HepG2 (cell line): ENCODE measurements around the gene ETS2. TPM values are rescaled to one million over a fixed set of nuclear protein-coding genes. Genes with fewer than 3 reads are reported as not detected.
A peak's percentile ranks its signal among the peaks of the same experiment; 100 is the strongest.

Source experiments
- polyA plus RNA-seq, 8 experiments: library from polyadenylated mRNA; depleted of rRNA in 3 of 8; stranded (reverse) in 7 of 8; unstranded in 1 of 8; fragments of >200 nt; fragmentation: Illumina TruSeq in 4 of 8; extraction: Trizol in 4 of 8; gene quantifications; 2 replicates each; pipeline versions ENCODE4 v1.2.1 to v1.2.3, GENCODE V29; 2011 to 2016; ENCODE audit warnings: low read depth in 4 of 8, missing spikeins in 1 of 8, mixed read lengths in 1 of 8; ENCODE audit not compliant: insufficient read depth in 1 of 8
- total RNA-seq, 5 experiments: library from RNA; depleted of rRNA; stranded (reverse); fragments of >200 nt; fragmentation: Illumina TruSeq; extraction: Trizol; gene quantifications; 2 replicates each; pipeline ENCODE4 v1.2.3, GENCODE V29; 2016; ENCODE audit warnings: low read depth in 1 of 5
- TF ChIP-seq, protein P1 (sequence below), 2 experiments: sonication (generic) in 1 of 2; formaldehyde crosslinking in 1 of 2; IDR thresholded peaks; 2 replicates each; pipeline versions ENCODE4 v1.4.0 to v1.6.1; 2018 to 2020; ENCODE audit warnings: missing genetic modification reagents in 2 of 2, borderline replicate concordance in 1 of 2, low read depth in 1 of 2, mild to moderate bottlenecking in 1 of 2, missing biosample characterization in 1 of 2
- TF ChIP-seq, protein P2 (sequence below): sonication (generic); formaldehyde crosslinking; IDR thresholded peaks from 2 replicates; pipeline ENCODE4 v1.5.1; 2020; ENCODE audit warnings: mild to moderate bottlenecking, moderate library complexity, missing genetic modification reagents
- TF ChIP-seq, protein P3 (sequence below): sonication (generic); formaldehyde crosslinking; IDR thresholded peaks from 2 replicates; pipeline ENCODE4 v1.4.0; 2020; ENCODE audit warnings: mild to moderate bottlenecking, low read depth, missing genetic modification reagents
- TF ChIP-seq, protein P4 (sequence below): fragments of 450-650 bp; IDR thresholded peaks from 2 replicates; pipeline ENCODE4 v1.6.1; 2017; ENCODE audit warnings: mild to moderate bottlenecking

ETS2 gene
- total and polyA plus RNA-seq, 2 of the 13 experiments (the other 11 are each of a cell fraction or from before 2014, with no cell fraction given), result 24.6 to 64.4 TPM

DNA sequence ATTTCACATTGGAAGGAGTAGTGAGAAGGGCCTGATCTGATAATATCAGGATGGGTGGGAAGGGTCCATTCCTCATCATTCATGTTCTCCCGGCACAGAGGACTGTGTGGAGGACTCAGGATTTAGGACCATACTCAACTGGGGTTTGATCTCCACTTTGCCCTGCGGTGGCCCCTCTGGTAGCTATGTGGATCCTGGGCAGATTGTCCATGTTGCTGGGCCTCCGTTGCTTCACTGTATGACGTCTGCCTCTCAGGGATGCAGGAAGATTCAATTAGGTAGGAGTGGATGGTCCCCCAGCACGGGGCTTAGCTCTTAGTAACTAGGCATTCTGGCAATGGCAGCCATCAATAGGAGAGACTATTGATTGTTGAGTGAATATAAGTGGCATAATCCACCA lies 2.3 kb downstream of the ETS2 start (continued):
- TF ChIP-seq, protein P1, sequence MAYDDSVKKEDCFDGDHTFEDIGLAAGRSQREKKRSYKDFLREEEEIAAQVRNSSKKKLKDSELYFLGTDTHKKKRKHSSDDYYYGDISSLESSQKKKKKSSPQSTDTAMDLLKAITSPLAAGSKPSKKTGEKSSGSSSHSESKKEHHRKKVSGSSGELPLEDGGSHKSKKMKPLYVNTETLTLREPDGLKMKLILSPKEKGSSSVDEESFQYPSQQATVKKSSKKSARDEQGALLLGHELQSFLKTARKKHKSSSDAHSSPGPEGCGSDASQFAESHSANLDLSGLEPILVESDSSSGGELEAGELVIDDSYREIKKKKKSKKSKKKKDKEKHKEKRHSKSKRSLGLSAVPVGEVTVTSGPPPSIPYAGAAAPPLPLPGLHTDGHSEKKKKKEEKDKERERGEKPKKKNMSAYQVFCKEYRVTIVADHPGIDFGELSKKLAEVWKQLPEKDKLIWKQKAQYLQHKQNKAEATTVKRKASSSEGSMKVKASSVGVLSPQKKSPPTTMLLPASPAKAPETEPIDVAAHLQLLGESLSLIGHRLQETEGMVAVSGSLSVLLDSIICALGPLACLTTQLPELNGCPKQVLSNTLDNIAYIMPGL (CRISPR knock-in tag; IDR thresholded peaks at IDR 0.05; ENCODE audit: borderline replicate concordance in 1 of 2, low read depth in 1 of 2), result 0 out of 4 replicates have a peak, but pooled peaks of 1 of the 2 experiments have one; percentile 28
- TF ChIP-seq, protein P2, sequence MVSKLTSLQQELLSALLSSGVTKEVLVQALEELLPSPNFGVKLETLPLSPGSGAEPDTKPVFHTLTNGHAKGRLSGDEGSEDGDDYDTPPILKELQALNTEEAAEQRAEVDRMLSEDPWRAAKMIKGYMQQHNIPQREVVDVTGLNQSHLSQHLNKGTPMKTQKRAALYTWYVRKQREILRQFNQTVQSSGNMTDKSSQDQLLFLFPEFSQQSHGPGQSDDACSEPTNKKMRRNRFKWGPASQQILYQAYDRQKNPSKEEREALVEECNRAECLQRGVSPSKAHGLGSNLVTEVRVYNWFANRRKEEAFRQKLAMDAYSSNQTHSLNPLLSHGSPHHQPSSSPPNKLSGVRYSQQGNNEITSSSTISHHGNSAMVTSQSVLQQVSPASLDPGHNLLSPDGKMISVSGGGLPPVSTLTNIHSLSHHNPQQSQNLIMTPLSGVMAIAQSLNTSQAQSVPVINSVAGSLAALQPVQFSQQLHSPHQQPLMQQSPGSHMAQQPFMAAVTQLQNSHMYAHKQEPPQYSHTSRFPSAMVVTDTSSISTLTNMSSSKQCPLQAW, result no peak
- TF ChIP-seq, protein P3, sequence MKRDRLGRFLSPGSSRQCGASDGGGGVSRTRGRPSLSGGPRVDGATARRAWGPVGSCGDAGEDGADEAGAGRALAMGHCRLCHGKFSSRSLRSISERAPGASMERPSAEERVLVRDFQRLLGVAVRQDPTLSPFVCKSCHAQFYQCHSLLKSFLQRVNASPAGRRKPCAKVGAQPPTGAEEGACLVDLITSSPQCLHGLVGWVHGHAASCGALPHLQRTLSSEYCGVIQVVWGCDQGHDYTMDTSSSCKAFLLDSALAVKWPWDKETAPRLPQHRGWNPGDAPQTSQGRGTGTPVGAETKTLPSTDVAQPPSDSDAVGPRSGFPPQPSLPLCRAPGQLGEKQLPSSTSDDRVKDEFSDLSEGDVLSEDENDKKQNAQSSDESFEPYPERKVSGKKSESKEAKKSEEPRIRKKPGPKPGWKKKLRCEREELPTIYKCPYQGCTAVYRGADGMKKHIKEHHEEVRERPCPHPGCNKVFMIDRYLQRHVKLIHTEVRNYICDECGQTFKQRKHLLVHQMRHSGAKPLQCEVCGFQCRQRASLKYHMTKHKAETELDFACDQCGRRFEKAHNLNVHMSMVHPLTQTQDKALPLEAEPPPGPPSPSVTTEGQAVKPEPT (CRISPR knock-in tag), result no peak
- TF ChIP-seq, protein P4, sequence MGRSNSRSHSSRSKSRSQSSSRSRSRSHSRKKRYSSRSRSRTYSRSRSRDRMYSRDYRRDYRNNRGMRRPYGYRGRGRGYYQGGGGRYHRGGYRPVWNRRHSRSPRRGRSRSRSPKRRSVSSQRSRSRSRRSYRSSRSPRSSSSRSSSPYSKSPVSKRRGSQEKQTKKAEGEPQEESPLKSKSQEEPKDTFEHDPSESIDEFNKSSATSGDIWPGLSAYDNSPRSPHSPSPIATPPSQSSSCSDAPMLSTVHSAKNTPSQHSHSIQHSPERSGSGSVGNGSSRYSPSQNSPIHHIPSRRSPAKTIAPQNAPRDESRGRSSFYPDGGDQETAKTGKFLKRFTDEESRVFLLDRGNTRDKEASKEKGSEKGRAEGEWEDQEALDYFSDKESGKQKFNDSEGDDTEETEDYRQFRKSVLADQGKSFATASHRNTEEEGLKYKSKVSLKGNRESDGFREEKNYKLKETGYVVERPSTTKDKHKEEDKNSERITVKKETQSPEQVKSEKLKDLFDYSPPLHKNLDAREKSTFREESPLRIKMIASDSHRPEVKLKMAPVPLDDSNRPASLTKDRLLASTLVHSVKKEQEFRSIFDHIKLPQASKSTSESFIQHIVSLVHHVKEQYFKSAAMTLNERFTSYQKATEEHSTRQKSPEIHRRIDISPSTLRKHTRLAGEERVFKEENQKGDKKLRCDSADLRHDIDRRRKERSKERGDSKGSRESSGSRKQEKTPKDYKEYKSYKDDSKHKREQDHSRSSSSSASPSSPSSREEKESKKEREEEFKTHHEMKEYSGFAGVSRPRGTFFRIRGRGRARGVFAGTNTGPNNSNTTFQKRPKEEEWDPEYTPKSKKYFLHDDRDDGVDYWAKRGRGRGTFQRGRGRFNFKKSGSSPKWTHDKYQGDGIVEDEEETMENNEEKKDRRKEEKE, result no peak
- TF ChIP-seq, all 625 proteins: peak for 10
